ENCODE results near the gene GOPC. TPM values are rescaled to one million over a fixed set of nuclear protein-coding genes. Genes with fewer than 3 reads are reported as not detected.

The GOPC gene
- total RNA-seq, 1 experiment from 2014 or later = 24.2 TPM

GRCh38 chr6:117592983-117593759, 9.1 kb downstream of the GOPC start:
- Histone ChIP-seq H3K4me3 (replicated peaks in 1 of 2; ENCODE audit: low read depth in 1 of 2, low read length in 2 of 2) (no peak overlapping the region), H3K4me2 (ENCODE audit: low read length) (no peak overlapping the region), H3K36me3 (ENCODE audit: control insufficient read depth in 1 of 2, insufficient read depth in 2 of 2, low read length in 2 of 2) (peaks cover 0 to 8% of the 10 kb centered on the region in 2 experiments; a peak in 1 of 4 replicates), H2AFZ (ENCODE audit: low read depth, low read length, poor library complexity, severe bottlenecking) (no peak overlapping the region), H3K9me2 (ENCODE audit: insufficient read depth) (no peaks in the 10 kb centered on the region), H4K20me1 (ENCODE audit: insufficient read depth) (peaks cover 4% of the 10 kb centered on the region; the same call in 1 of the 2 replicates), H3K9me3 (ENCODE audit: control insufficient read depth in 1 of 2, insufficient read depth in 1 of 2, low read depth in 1 of 2, low read length in 2 of 2) (no peaks in the 10 kb centered on the region), H3K79me2 (ENCODE audit: insufficient read depth, low read length) (peaks cover 57% of the 10 kb centered on the region), H3K27me3 (ENCODE audit: insufficient read depth, low read length) (no peaks in the 10 kb centered on the region), H3K4me1 (ENCODE audit: control insufficient read depth in 1 of 2, insufficient read depth in 2 of 2, low read length in 2 of 2) (no peaks in the 10 kb centered on the region), H3K9ac (ENCODE audit: low read length) (no peak overlapping the region), H3K27ac (ENCODE audit: low read depth, low read length) (no peak overlapping the region)
- CTCF ChIA-PET = no interaction called here
- DNase-seq (ENCODE audit: low read depth, low spot score) = no peak
- intact Hi-C loops (cut with micrococcal nuclease) = no loop called here
- no TSS peak for BruUV-seq (replicated peaks)
- no peak for ATAC-seq
- TF ChIP-seq ATF3 (IDR thresholded peaks at IDR 0.05) = no peak
- no peak for TF ChIP-seq FOSL1 (IDR thresholded peaks at IDR 0.05; ENCODE audit: low read depth)
- POLR2A ChIA-PET = no interaction called here
- RAD21 ChIA-PET (ENCODE audit: low non-redundant PET in 1 of 2, low total read pairs in 2 of 2, uncharacterized antibody in 2 of 2, unreplicated experiment in 2 of 2) = no interaction called here

- intact Hi-C loops (cut with micrococcal nuclease) = no loop called here
- no peak for DNase-seq (ENCODE audit: low read depth, low spot score)
- RAD21 ChIA-PET (ENCODE audit: low non-redundant PET in 1 of 2, low total read pairs in 2 of 2, uncharacterized antibody in 2 of 2, unreplicated experiment in 2 of 2) = no interaction called here
- TF ChIP-seq EZH2phosphoT487 (IDR thresholded peaks at IDR 0.05; ENCODE audit: borderline replicate concordance) (no peak), EZH2 (IDR thresholded peaks at IDR 0.05) (no peak), REST (IDR thresholded peaks at IDR 0.05; ENCODE audit: low read depth) (no peak), CEBPB (IDR thresholded peaks at IDR 0.05; ENCODE audit: low read depth) (no peak), ATF3 (IDR thresholded peaks at IDR 0.05) (no peak), MAX (IDR thresholded peaks at IDR 0.05) (no peak), POLR2AphosphoS5 (IDR thresholded peaks at IDR 0.05; ENCODE audit: low read depth, low read length) (no peak), ZFX (IDR thresholded peaks at IDR 0.05) (no peak), SIN3A (IDR thresholded peaks at IDR 0.05; ENCODE audit: low read depth) (no peak), ELF1 (IDR thresholded peaks at IDR 0.05; ENCODE audit: borderline replicate concordance, low read depth) (no peak), CTCF (IDR thresholded peaks at IDR 0.05 in 2 of 3, conservative IDR thresholded peaks at IDR 0.05 in 1 of 3; ENCODE audit: borderline replicate concordance in 1 of 3, insufficient read depth in 1 of 3, low read depth in 2 of 3, low read length in 2 of 3) (no peak), SP1 (IDR thresholded peaks at IDR 0.05; ENCODE audit: low read depth) (no peak), POLR2A (IDR thresholded peaks at IDR 0.05; ENCODE audit: borderline replicate concordance, extremely low read depth, insufficient read depth, insufficient read length) (no peak)
Observed at GRCh38 chr6:117591405-117591804, 10.9 kb downstream of the GOPC start.

More at GRCh38 chr6:117591405-117591804, 10.9 kb downstream of the GOPC start:
- H4K20me1 ChIP-seq (ENCODE audit: insufficient read depth) = peaks cover 4% of the 10 kb centered on the region; the same call in 1 of the 2 replicates
- peaks cover 0 to 8% of the 10 kb centered on the region in 2 experiments; a peak in 1 of 4 replicates for H3K36me3 ChIP-seq (ENCODE audit: control insufficient read depth in 1 of 2, insufficient read depth in 2 of 2, low read length in 2 of 2)
- no peaks in the 10 kb centered on the region for H3K9me3 ChIP-seq (ENCODE audit: control insufficient read depth in 1 of 2, insufficient read depth in 1 of 2, low read depth in 1 of 2, low read length in 2 of 2)
- H3K9me2 ChIP-seq (ENCODE audit: insufficient read depth) = no peaks in the 10 kb centered on the region
- no peak overlapping the region for H3K4me2 ChIP-seq (ENCODE audit: low read length)
- no TSS peak for BruUV-seq (replicated peaks)
- no peaks in the 10 kb centered on the region for H3K4me1 ChIP-seq (ENCODE audit: control insufficient read depth in 1 of 2, insufficient read depth in 2 of 2, low read length in 2 of 2)
- H2AFZ ChIP-seq (ENCODE audit: low read depth, low read length, poor library complexity, severe bottlenecking) = no peak overlapping the region
- ChIA-PET CTCF (no interaction called here), POLR2A (no interaction called here)
- no peak overlapping the region for H3K9ac ChIP-seq (ENCODE audit: low read length)
- no peak overlapping the region for H3K4me3 ChIP-seq (replicated peaks in 1 of 2; ENCODE audit: low read depth in 1 of 2, low read length in 2 of 2)
- no peaks in the 10 kb centered on the region for H3K27me3 ChIP-seq (ENCODE audit: insufficient read depth, low read length)
- H3K79me2 ChIP-seq (ENCODE audit: insufficient read depth, low read length) = peaks cover 57% of the 10 kb centered on the region
- ATAC-seq = no peak
- H3K27ac ChIP-seq (ENCODE audit: low read depth, low read length) = no peak overlapping the region
